Transverse colon (tissue), 4 donors: ENCODE measurements around the gene PRMT3. TPM values are rescaled to one million over a fixed set of nuclear protein-coding genes. Genes with fewer than 3 reads are reported as not detected.

Experiments
- DNase-seq: peaks from one replicate; pipeline ENCODE4 v3.0.0-alpha.2; 2019
- H3K27ac ChIP-seq, 4 donors: fragments of 200-600 bp; sonication (generic); 2 replicates each; pipeline ENCODE4 v1.5.1; 2016 to 2018; ENCODE audit warnings: inconsistent platforms in 4 of 4
- H3K27me3 ChIP-seq: fragments of 200-600 bp; sonication (generic); 2 replicates; pipeline ENCODE4 v1.5.1; 2017; ENCODE audit warnings: inconsistent platforms
- H3K36me3 ChIP-seq, 4 donors: fragments of 200-600 bp; sonication (generic); 2 replicates each; pipeline ENCODE4 v1.5.1; 2017 to 2019; ENCODE audit warnings: inconsistent platforms in 4 of 4
- H3K4me1 ChIP-seq, 4 donors: fragments of 200-600 bp; sonication (generic); 2 replicates each; pipeline ENCODE4 v1.5.1; 2017 to 2020; ENCODE audit warnings: inconsistent platforms in 4 of 4
- H3K4me3 ChIP-seq, 4 donors: fragments of 200-600 bp; sonication (generic); 1 replicate in 1 of 4; 2 replicates in 3 of 4; pipeline versions ENCODE4 v1.5.1 to v1.6.1; 2017 to 2019; ENCODE audit warnings: inconsistent platforms in 4 of 4
- H3K9me3 ChIP-seq, 2 donors: fragments of 200-600 bp; sonication (generic); 2 replicates each; pipeline ENCODE4 v1.5.1; 2017 to 2019; ENCODE audit warnings: inconsistent platforms in 2 of 2
- CTCF ChIP-seq, 5 experiments: fragments of 200-600 bp in 3 of 5; fragments of 450-650 bp in 2 of 5; sonication (generic) in 3 of 5; IDR thresholded peaks; 1 replicate in 2 of 5; 2 replicates in 3 of 5; pipeline ENCODE4 v1.5.1; 2016 to 2017; ENCODE audit warnings: antibody characterized with exemption in 5 of 5, inconsistent platforms in 3 of 5, mild to moderate bottlenecking in 2 of 5, moderate library complexity in 1 of 5
- EP300 ChIP-seq: sonication (generic); formaldehyde crosslinking; IDR thresholded peaks from one replicate; pipeline ENCODE4 v1.6.1; 2017; ENCODE audit warnings: antibody characterized with exemption, low read depth
- POLR2A ChIP-seq: fragments of 450-650 bp; IDR thresholded peaks from one replicate; pipeline ENCODE4 v1.6.1; 2016; ENCODE audit warnings: antibody characterized with exemption, mild to moderate bottlenecking, moderate library complexity
- POLR2AphosphoS5 ChIP-seq, 3 donors: sonication (generic); formaldehyde crosslinking; IDR thresholded peaks; one replicate each; pipeline ENCODE4 v1.6.1; 2016; ENCODE audit warnings: antibody characterized with exemption in 3 of 3
- WGBS, 2 donors: methylation state at CpG; one replicate each; pipeline ENCODE4 v1.1.5; 2018; ENCODE audit warnings: low coverage in 1 of 2; 5-methylcytosine and 5-hydroxymethylcytosine counted together
- in situ Hi-C, 4 donors: fragments of 200-750 bp; cut with MboI; loops; one replicate each; pipeline versions ENCODE4 v1.15.0 to v1.15.1; 2017; ENCODE audit warnings: low sequenced_read_pairs in 3 of 4, low pct_ligation_motif_present in 1 of 4, low pct_unique_long_range_greater_than_20kb in 1 of 4
- intact Hi-C: fragments of 100-400 bp; cut with DNase I; formaldehyde crosslinking; loops from one replicate; pipeline ENCODE4 v1.15.1; 2023; ENCODE audit warnings: low total_unique reads
- total RNA-seq, 4 donors: library from RNA; depleted of rRNA; stranded (reverse); fragments of >200 nt; gene quantifications; one replicate each; pipeline ENCODE4 v1.1.0, GENCODE V29; 2016

Gene PRMT3
- total RNA-seq, 4 donors from 2014 or later = 6.7 to 21.0 (median 15.2) TPM

- H3K36me3 ChIP-seq = no peaks in the 10 kb centered on the region
- H3K27ac ChIP-seq = no peak overlapping the region
- H3K9me3 ChIP-seq = no peaks in the 10 kb centered on the region
- no peaks in the 10 kb centered on the region for H3K4me1 ChIP-seq
- DNase-seq = no peak
- TF ChIP-seq POLR2A = no peak
- no peak for TF ChIP-seq EP300
- intact Hi-C loops = no loop called here
- no peaks in the 10 kb centered on the region for H3K27me3 ChIP-seq
- 94 to 100% methylated on average over 1 of the region's 1 CpG for whole genome bisulfite sequencing, 2 donors
- in situ Hi-C loops = no loop called here
- no peak overlapping the region for H3K4me3 ChIP-seq
Observed at GRCh38 chr11:20458905-20459632, 71.6 kb downstream of the PRMT3 start.

- H3K27ac ChIP-seq = no peak overlapping the region
- H3K9me3 ChIP-seq = no peaks in the 10 kb centered on the region
- no peaks in the 10 kb centered on the region for H3K27me3 ChIP-seq
- WGBS, 2 donors = 72 to 77% methylated on average over 4 to 5 of the region's 5 CpGs
- DNase-seq = no peak
- in situ Hi-C loops (no loop called here), intact Hi-C loops (no loop called here)
- H3K4me1 ChIP-seq = no peaks in the 10 kb centered on the region
- no peak for TF ChIP-seq EP300
- TF ChIP-seq POLR2A = no peak
- TF ChIP-seq POLR2AphosphoS5 (IDR thresholded peaks at IDR 0.05) = no peak
- no peak for TF ChIP-seq CTCF (IDR thresholded peaks at IDR 0.05)
- H3K4me3 ChIP-seq = no peak overlapping the region
- H3K36me3 ChIP-seq = no peaks in the 10 kb centered on the region
Observed at GRCh38 chr11:20459865-20460264, 72.3 kb downstream of the PRMT3 start.

GRCh38 chr11:20464518-20464917 is 77.0 kb downstream of the PRMT3 start:
- in situ Hi-C loops = no loop called here

GRCh38 chr11:20467487-20468185 is 80.1 kb downstream of the PRMT3 start:
- Histone ChIP-seq H3K4me1 (no peaks in the 10 kb centered on the region), H3K4me3 (no peak overlapping the region), H3K9me3 (no peaks in the 10 kb centered on the region), H3K27me3 (no peaks in the 10 kb centered on the region), H3K36me3 (no peaks in the 10 kb centered on the region), H3K27ac (no peak overlapping the region)
- DNase-seq = no peak
- intact Hi-C loops = no loop called here
- in situ Hi-C loops = no loop called here
- TF ChIP-seq CTCF (IDR thresholded peaks at IDR 0.05) (no peak), EP300 (no peak), POLR2AphosphoS5 (IDR thresholded peaks at IDR 0.05) (no peak), POLR2A (no peak)
- WGBS, 2 donors = 77 to 81% methylated on average over 6 of the region's 6 CpGs

More at GRCh38 chr11:20464518-20464917, 77.0 kb downstream of the PRMT3 start:
- Histone ChIP-seq H3K27me3 (no peaks in the 10 kb centered on the region), H3K36me3 (no peaks in the 10 kb centered on the region), H3K27ac (no peak overlapping the region), H3K4me1 (no peaks in the 10 kb centered on the region), H3K9me3 (no peaks in the 10 kb centered on the region), H3K4me3 (no peak overlapping the region)
- no peak for TF ChIP-seq POLR2AphosphoS5 (IDR thresholded peaks at IDR 0.05)
- no peak for TF ChIP-seq POLR2A
- no peak for TF ChIP-seq CTCF (IDR thresholded peaks at IDR 0.05)
- no peak for TF ChIP-seq EP300
- intact Hi-C loops = no loop called here
- DNase-seq = no peak
- 66 to 76% methylated on average over 2 of the region's 2 CpGs for WGBS, 2 donors
